G401.6 (cell line): Measurements from ENCODE around the gene NRBF2.
"Not testable (repeated sequence)": the region's sequence is repeated elsewhere in the genome, so short reads cannot be mapped to it uniquely, and the experiment has no call there.

ENCODE experiments used
- FAIRE-seq: peaks from 2 replicates; lab custom pipeline; 2012; peaks lifted over from hg19 to GRCh38; lab: Jason Lieb, UNC

NRBF2 gene

DNA sequence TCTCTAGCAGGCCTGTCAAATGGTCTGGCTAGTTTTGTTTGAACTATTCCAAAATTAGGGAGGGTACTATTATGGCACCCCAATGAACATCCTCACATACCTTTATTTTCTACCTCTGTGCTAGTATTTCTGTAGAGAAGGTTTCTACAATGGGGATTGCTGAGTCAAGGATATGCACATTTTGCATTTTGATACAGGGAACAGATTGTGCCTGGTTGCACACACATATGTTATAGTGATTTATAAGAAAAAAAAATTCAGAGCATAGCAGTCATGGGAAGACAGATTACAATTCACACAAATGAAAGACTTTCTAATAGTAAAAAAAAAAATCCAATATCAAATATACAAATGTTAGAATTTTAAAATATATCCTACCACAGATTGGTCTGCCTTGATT is 14.1 kb upstream of the NRBF2 start:
- no peak for FAIRE-seq

DNA sequence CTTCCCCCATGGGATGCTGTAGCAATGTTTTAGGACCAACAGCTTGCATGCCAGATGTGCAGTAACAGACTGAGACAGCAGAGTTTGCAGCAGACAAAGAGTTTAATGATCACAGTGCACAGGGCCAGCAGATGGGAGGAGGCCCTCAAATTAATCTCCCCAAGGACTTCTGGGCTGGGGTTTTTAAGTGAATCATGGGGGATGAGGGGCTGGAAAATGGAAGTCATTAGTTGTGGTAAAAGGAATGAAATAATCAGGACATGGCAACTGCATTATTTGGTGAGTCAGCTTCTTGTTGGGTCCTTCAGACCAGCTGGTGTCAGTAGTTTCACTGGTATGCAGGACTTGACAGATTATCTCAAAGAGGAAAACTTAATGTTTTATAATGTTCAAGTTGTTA is 12.6 kb upstream of the NRBF2 start:
- no peak for FAIRE-seq

DNA sequence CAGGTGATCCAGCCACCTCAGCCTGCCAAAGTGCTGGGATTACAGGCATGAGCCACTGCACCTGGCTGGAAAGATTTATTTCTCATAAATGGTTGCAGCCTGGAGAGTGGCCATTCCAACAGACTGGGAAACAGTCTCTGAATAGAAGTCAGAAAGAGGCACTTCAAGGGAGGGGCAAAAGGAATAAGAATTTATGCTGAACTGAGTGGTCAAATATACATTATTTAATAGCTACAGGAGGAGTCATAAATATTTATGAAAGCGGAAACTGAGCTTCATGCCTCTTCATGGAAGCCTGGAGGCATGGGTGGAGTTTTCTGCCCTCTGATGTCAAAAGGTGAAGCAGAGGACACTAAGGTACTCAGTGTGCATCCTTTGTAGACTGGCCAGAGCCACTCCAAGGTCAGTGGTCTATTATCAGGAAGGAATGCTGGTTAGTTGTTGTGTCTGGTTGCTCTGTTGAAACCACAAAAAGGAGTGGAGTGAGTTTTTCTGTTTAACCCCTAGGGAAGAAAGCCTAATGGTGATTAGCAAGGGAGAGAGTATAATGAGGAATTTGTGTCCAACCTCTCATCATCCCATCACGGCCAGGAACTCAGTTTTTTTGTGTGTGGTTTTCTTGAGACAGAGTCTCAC is 9.3 kb upstream of the NRBF2 start:
- no peak for FAIRE-seq

DNA sequence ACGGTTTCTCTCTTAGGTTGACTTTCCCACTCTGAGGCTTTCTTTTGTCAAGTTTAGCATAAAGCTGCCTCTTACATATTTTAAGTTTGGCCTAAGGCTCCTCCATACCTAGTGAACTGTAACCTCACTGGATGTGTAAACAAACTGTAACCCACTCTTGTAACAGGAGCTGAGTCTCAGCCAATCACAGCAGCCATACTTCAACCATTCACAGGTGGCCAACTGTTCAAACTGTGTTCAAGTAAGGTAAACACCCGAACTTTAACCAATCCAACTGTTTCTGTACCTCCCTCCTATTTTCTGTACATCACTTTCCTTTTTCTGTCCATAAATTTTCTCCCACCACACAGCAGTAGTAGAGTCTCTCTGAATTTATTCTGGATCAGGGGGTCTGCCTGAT is 7.7 kb upstream of the NRBF2 start:
- FAIRE-seq, result no peak

DNA sequence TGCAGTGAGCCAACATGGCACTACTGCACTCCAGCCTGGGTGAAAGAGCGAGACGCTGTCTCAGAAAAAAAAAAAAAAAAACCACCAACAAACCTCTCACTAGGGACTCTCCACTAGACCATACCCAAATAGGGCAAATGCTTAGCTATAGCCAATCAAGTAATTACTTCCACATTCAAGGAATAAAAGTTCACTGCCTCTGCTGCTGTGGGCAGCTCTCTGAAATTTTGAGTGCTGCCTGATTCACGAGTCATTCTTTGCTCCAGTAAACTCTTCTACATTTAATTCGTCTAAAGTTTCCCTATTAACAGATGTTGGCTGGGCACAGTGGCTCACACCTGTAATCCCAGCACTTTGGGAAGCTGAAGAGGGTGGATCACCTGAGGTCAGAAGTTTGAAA is 4.7 kb upstream of the NRBF2 start:
- no peak for FAIRE-seq

DNA sequence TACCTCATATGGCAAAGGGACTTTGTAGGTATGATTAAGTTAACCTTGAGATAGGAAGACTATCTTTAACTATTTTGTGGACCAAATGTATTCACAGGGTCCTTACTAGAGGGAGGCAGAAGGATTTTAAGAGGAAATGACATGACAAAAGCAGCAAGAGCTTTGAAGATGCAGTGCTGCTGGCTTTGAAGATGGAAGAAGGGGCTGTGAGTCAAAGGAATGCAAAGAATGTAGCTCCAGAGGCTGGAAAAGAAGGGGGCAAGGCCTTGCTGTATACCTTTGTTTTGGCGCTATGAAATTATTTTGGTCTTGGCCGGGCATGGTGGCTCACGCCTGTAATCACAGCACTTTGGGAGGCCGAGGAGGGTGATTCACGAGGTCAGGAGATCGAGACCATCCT is 3.2 kb upstream of the NRBF2 start:
- FAIRE-seq, result no peak

DNA sequence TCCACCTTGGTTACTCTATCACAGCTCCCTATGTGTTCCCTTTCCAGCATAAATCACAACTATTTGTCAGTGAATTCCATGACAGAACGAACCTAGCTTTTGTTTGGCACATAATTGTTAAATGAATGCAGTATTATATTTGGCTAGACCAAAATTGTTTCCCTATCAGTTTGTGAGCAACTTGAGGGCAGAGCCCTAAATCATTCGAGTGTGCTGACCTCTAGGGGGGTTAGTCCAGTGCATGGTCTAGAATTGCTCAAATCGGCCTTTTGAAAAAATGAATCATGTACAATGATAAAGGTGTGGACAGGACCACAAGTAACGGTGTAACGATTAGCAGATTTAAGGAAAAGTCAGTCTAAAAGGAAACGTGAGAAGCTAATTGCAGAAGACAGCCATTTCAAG is 475 bp upstream of the NRBF2 start:
- no peak for FAIRE-seq

DNA sequence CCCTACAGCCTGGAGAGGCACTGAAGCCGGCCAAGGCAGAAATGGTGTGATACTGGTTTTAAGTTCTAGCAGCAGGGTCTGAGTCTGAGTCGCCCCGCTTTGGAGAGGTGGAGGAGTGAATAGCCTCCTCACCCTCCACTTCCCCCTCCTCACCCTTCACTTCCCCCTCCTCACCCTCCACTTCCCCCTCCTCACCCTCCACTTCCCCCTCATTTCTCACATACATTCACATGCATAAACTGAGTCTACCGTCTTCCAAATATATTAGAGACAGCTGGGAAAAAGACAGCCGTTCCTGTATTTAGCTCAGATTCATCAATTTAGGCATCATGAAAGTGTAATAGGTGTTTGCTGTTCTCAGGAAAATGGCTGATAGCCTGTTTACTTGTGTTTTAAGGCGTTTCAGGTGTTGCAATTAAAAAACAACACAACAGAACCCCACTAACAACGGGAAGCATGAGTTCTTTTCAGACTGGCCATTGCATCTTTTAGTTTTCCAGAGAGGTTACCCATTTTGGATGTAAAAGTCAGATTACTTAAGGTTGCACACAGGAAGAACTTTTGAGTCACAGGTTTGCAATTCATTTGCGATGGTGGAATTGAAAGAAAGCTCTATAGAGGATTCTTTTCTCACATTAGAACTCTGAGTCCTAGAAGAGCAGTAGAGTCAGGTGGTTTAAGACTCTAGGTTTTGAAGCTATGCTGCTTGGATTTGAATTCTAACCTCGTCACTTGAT is 861 bp downstream of the NRBF2 start:
- no peak for FAIRE-seq

DNA sequence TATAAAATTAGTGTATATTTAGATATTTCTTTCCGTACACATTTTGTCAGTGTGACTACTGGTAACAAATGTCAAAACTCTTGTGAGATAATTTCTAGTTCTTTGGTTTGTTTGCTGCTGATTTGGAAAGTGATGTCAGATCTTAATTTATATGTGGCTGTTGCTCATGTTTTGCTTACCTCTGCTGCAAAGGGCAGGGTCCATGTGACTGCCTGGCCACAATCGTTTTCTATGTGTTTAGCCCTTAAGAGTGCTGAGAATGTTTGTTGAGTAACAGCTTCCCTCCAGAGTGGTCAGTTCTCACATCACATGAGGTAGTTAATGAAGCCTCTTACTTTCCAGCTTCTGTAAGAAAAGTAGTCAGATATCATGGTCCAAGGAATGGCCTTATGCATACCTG is 4.2 kb downstream of the NRBF2 start:
- FAIRE-seq, result no peak

DNA sequence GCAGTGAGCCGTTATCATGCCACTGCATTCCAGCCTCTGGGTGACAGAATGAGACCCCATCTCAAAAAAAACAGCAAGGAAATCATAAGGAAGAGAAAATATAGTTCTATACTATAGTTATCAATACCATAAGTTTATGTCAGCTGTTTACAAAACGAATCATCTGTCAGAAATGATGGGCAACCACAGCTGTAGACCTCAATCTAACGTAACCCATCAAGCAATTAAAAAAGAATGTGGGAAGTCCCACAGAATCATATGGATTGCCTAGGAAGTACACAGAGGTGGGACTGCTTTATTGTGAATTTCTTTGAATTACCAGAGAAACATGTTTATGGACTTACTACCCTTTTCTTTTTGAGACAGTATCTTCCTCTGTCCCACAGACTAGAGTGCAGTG is 6.9 kb downstream of the NRBF2 start:
- no peak for FAIRE-seq

DNA sequence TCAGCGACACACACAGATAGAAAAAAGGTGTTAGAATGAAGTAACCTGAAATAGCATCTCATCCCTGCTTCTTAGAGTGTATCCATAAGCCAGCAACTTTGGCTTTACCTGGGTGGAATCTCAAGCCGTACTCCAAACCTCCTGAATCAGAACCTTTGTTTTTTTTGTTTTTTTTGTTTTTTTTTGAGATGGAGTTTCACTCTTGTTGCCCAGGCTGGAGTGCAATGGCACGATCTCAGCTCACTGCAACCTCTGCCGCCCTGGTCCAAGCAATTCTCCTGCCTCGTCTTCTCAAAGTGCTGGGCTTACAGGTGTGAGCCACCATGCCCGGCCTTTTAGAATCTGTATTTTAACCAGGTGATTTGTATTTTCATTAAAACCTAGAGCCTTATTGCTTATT is 9.0 kb downstream of the NRBF2 start:
- no peak for FAIRE-seq

DNA sequence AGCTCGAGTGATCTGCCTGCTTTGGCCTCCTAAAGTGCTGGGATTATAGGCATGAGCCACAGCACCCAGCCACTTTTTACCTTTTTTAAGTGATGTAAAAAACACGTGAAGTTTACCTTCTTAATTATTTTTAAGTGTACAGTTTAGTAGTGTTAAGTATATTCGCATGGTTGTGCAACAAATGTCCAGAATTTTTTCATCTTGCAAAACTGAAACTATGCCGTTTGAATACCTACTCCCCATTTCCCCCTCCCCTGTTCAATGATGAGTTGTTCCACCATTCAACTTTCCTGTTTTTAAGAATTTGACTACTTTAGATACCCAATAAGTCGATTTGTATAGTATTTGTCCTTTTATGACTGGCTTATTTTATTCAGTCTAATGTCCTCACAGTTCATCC is 10.9 kb downstream of the NRBF2 start:
- no peak for FAIRE-seq

DNA sequence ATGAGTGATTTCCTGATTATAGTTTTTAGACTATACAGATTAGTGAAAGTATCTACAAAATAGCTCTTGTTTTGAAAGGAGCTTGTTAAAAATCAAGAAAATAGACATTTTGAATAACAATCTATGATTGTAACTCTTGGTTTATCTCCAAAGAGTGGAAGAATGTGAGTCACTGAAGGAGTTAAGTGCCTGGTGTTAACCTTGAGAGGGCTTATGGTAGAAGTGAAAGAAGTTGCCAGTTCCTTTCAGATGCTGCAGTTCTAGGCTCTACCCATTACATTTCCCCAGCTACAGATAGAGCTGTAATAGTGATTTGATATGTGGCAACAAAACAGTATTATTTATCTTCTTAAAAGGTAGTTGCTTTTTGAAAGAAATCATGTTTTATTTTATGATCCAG is 12.7 kb downstream of the NRBF2 start:
- no peak for FAIRE-seq

DNA sequence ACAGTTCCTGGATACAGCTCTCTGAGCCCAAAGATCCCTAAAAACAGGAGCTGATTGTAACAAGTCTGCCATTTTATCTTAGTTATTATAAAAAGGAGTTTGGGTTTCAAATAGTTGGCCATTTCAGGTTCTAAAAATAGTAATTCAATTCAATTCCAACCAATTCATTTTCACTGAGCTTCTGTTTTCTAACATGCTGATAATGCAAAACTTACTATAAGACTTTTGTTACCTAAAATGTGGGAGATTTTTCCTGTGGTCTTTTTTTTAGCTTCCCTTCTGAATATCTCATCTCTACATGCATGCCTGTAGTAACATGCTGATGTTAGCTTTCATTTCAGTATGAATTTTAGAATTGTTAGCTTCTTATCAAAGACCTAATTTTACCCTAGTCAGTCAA is 13.4 kb downstream of the NRBF2 start:
- FAIRE-seq, result no peak

DNA sequence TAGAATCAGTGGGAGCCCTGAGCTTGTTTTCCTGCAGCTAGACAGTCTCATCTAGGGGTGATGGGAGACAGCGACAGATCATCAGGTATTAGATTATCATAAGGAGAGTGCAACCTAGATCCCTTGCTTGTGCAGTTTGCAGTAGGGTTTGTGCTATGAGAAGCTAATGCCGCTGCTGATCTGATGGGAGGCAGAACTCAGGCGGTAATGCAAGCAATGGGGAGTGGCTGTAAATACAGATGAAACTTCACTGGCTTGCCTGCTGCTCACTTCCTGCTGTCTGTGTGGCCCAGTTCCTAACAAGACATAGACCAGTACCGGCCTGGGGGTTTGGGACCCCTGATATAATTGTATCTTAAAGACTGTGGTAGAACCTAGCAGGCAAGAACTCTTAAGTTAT is 17.6 kb downstream of the NRBF2 start:
- no peak for FAIRE-seq

DNA sequence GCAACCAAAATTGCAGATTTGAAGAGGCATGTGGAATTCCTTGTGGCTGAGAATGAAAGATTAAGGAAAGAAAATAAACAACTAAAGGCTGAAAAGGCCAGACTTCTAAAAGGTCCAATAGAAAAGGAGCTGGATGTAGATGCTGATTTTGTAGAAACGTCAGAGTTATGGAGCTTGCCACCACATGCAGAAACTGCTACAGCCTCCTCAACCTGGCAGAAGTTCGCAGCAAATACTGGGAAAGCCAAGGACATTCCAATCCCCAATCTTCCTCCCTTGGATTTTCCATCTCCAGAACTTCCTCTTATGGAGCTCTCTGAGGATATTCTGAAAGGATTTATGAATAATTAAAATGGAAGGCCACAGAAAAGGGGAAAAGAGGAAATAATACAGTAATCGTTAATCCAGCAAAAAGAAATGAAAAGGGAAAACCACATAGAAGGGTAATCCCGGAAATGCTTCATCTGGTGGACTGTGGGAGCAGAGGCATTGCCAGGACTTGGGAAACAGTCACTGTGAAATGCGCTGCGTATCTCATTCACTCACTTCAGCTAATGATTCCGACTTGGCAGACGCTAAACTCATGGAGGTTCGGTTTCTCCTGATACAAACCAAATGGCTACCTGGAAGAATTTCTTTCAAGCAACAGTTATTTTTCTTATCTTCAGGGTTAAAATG is 20.9 kb downstream of the NRBF2 start:
- FAIRE-seq, result not testable (repeated sequence)

DNA sequence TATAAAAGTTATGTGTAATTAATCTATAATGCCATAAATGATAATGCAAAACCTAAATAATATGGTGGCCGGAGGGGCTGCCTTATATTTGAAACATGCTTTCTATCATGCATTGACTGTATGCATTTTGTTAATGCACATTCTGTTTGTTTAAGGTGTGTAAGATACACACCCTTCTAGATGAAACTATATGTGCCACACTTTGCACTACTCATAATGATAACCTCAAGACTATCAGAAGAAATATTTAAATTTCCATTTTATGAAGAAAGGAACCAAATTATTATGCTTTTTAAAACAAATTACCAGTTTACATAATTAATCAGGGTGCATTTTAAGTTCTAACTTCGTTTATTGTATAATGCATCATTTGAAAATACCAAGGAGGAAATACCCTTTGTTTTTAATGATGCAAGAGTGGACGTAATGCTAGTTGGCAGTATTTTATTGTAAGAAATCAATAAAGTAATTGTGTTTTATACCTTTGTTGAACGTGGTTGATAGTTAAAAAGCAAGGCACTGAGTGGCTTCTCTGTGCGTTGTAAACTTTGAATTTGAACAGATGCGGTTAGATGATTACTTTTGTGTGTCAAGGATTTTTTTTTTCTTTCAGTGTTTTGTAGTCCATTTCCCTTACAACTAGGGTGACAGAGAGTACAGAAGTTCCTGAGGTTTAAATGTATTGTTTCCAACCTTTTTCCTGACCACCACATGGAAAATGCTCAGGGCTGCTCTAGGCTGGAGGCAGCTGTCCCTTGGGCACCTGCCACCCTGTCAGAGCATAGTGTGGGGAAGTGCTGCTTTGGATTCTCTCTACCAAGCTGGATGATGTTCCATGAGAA is 21.6 kb downstream of the NRBF2 start:
- FAIRE-seq, result no peak

DNA sequence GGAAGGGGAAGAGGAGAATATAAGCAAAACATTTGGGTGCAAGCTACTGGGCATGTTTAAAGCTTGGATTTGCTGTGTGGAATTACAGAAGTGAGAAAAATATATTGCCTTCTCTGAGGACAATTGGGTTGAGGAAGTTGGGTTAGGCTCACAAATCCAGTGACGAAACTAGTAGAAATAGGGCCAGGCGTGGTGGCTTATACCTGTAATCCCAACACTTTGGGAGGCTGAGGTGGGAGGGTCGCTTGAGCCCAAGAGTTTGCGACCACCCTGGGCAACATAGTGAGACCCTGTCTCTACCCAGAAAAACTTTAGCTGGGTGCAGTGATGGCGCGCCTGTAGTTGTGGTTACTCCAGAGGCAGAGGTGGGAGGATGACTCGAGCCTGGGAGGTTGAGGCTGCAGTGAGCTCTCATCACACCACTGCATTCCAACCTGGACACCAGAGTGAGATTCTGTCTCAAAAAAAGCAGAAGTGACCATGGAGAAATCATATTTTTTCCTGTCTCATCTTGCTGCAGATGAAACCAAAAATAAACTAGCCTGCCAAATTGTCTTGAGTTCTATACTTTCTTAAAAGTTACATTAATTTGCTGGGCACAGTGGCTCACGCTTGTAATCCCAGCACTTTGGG is 22.4 kb downstream of the NRBF2 start:
- FAIRE-seq, result no peak

DNA sequence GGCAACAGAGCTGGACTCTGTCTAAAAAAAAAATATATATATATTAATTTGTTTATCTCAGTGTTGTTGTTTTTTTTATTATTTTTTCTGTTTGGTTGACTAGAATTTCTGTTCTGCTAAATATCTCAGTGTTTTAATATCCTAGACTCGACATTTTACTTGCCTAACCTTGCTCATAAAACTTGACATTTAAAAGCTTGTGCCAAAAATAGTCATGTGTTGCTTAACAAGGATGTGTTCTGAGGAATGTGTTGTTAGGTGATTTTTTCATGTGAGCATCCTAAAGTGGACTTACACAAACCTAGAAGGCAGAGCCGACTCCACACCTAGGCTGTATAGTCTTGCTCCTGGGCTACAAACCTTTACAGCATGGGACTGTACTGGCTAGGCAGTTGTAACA is 23.1 kb downstream of the NRBF2 start:
- FAIRE-seq, result no peak

DNA sequence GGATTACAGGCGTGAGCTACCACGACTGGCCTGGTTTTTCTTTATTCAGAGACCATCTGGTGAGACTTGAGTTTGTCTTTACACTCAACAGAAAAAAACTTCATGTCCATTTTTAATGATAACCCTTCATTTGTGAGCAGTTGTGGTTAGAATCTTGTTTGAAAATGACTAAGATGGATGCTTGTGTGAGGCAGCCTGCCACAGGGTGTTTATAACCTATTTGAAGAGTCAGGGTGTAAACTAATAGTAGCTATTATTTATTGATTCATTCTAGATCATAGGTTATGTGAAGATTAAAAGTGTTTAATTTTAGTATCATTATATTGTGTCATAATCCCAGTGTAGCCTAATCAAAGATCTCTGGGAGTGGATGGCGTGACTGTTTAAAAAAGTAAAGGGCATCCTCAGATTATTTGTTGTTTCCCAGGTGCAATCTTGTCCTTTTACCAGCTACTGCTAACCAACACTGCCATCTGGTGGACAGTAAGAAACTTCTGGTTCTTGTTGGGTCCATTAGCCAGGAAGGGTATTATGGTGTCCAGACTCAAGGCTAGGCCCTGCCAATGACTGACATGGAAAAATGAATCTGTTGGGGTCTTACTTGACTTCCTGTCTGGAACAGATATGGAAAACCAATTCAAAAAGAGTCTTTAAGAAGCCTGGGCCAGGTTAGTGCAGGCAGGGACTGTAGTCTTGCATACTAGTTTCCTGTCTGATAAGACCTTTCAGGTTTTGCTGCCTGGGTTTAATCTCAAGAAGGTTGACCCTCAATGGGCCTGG is 24.9 kb downstream of the NRBF2 start:
- peak; percentile 64 for FAIRE-seq

DNA sequence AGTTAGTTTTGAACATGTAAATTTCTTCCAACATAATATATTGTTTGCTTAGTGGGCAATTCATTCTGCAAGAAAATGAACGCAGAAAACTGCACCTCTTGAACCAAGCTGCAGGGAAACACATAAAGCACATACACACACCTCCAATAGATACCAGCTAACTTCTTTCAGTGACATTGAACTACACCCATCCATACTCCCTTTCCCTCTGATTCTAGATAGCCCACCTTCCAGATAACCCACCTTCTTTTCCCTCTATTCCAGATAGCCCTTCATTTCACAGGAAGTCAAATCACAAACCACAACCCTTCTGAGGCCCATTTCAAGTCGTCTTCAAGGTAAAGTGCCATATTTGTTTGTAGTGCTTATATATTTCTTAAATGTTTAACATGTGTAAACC is 28.5 kb downstream of the NRBF2 start:
- no peak for FAIRE-seq
